ENCODE data around the gene PARVB. TPM values are rescaled to one million over a fixed set of nuclear protein-coding genes. Genes with fewer than 3 reads are reported as not detected.

PARVB gene
- total RNA-seq, 1 donor from 2014 or later, result 22.1 TPM

DNA sequence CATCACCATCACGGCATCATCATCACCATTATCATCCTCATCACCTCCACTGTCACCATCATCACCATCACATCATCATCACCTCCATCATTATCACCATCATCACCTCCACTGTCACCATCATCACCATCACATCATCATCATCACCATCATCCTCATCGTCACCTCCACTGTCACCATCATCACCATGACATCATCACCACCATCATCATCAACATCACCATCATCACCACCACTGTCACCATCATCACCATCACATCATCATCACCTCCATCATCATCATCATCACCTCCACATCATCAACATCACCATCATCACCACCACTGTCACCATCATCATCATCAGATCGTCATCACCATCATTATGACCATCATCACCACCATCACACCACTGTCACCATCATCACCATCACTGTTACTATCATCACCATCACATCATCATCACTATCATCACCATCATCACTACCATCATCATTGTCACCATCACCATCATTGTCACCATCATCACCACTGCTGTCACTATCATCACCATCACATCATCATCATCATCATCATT, 189.5 kb downstream of the PARVB start:
- peaks cover 1% of the 10 kb centered on the region for H3K36me3 Mint-ChIP-seq
- peaks cover 16% of the 10 kb centered on the region for H3K9me3 Mint-ChIP-seq
- H3K4me1 Mint-ChIP-seq, result no peaks in the 10 kb centered on the region
- peaks cover 23% of the 10 kb centered on the region for H3K27me3 Mint-ChIP-seq (ENCODE audit: low read depth)
- no peak overlapping the region for H3K4me3 Mint-ChIP-seq
- H3K27ac Mint-ChIP-seq, result no peak overlapping the region
- DNase-seq (ENCODE audit: low spot score in 2 of 2, unreplicated experiment in 2 of 2), result no peak
- TF ChIP-seq, protein P1, sequence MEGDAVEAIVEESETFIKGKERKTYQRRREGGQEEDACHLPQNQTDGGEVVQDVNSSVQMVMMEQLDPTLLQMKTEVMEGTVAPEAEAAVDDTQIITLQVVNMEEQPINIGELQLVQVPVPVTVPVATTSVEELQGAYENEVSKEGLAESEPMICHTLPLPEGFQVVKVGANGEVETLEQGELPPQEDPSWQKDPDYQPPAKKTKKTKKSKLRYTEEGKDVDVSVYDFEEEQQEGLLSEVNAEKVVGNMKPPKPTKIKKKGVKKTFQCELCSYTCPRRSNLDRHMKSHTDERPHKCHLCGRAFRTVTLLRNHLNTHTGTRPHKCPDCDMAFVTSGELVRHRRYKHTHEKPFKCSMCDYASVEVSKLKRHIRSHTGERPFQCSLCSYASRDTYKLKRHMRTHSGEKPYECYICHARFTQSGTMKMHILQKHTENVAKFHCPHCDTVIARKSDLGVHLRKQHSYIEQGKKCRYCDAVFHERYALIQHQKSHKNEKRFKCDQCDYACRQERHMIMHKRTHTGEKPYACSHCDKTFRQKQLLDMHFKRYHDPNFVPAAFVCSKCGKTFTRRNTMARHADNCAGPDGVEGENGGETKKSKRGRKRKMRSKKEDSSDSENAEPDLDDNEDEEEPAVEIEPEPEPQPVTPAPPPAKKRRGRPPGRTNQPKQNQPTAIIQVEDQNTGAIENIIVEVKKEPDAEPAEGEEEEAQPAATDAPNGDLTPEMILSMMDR (IDR thresholded peaks at IDR 0.05; ENCODE audit: unreplicated experiment), result no peak

DNA sequence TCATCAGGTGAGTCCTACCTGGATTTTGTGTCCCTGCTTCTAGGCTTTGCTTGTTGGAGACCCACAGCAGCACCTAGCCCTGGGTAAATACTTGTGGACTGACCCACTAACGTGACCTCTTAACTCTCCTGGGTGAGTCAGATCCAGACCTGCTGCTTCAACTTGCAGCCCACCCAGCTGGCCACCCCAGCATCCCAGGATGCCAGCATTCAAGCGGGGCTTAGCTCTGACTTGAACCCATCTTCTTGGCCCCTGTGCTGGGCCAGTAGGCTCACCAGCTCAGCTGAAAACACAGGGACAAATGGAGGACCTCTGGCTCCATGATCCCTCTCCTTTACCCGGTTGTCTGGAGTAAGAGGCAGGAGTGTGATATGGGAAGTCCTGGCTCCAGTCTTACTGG, 190.1 kb downstream of the PARVB start:
- no peak overlapping the region for H3K4me3 Mint-ChIP-seq
- H3K36me3 Mint-ChIP-seq, result peaks cover 1% of the 10 kb centered on the region
- no peak overlapping the region for H3K27ac Mint-ChIP-seq
- peaks cover 18% of the 10 kb centered on the region for H3K27me3 Mint-ChIP-seq (ENCODE audit: low read depth)
- H3K4me1 Mint-ChIP-seq, result no peaks in the 10 kb centered on the region
- TF ChIP-seq, protein P1 (IDR thresholded peaks at IDR 0.05; ENCODE audit: unreplicated experiment), result no peak
- DNase-seq (ENCODE audit: low spot score in 2 of 2, unreplicated experiment in 2 of 2), result no peak
- peaks cover 11% of the 10 kb centered on the region for H3K9me3 Mint-ChIP-seq

DNA sequence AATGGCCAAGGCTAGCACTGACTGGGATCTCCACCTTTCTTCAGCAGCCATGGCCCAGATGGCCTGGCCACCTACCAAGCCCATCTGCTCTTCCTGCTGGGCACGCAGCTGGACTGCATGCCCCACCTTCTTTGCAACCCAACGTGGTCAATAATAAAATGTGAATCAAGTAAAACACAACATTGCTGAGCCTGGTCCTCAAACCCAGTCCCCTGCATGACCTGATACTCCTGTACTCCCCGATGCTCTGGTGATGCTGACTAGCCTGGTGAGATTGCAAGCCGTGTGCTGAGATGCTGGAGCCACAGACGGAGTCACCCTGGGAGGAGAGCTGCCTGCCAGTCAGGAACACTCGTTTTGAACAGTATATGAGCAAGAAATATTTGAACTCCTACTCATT, 190.7 kb downstream of the PARVB start:
- Mint-ChIP-seq H3K36me3 (no peaks in the 10 kb centered on the region), H3K27ac (no peak overlapping the region), H3K27me3 (ENCODE audit: low read depth) (peaks cover 16% of the 10 kb centered on the region), H3K9me3 (peaks cover 6% of the 10 kb centered on the region), H3K4me3 (no peak overlapping the region), H3K4me1 (no peaks in the 10 kb centered on the region)
- no peak for DNase-seq (ENCODE audit: low spot score in 2 of 2, unreplicated experiment in 2 of 2)
- TF ChIP-seq, protein P1 (IDR thresholded peaks at IDR 0.05; ENCODE audit: unreplicated experiment), result no peak

DNA sequence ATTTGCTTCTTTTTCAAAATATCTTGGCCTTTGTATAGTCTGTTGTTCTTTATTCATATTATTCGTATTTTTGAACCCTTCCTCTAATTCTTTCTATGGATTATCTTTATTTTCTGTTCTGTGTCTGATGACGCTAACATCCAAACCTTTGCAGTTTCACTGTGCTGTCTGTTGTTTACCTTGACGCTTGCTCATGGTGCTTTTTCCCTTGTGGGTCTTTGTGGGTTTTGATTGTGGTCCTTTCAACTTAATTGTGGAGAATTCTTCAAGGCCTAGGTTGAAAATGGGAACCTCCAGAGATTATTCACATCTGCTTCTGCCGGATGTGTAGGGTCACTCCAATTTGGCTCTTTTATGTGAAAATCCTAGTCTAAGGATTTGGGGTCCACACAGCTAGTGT, 191.2 kb downstream of the PARVB start:
- H3K36me3 Mint-ChIP-seq, result no peaks in the 10 kb centered on the region
- H3K9me3 Mint-ChIP-seq, result peaks cover under 1% of the 10 kb centered on the region
- no peak overlapping the region for H3K27ac Mint-ChIP-seq
- TF ChIP-seq, protein P1 (IDR thresholded peaks at IDR 0.05; ENCODE audit: unreplicated experiment), result no peak
- no peak for DNase-seq (ENCODE audit: low spot score in 2 of 2, unreplicated experiment in 2 of 2)
- peaks cover 14% of the 10 kb centered on the region for H3K27me3 Mint-ChIP-seq (ENCODE audit: low read depth)
- no peaks in the 10 kb centered on the region for H3K4me1 Mint-ChIP-seq
- no peak overlapping the region for H3K4me3 Mint-ChIP-seq

DNA sequence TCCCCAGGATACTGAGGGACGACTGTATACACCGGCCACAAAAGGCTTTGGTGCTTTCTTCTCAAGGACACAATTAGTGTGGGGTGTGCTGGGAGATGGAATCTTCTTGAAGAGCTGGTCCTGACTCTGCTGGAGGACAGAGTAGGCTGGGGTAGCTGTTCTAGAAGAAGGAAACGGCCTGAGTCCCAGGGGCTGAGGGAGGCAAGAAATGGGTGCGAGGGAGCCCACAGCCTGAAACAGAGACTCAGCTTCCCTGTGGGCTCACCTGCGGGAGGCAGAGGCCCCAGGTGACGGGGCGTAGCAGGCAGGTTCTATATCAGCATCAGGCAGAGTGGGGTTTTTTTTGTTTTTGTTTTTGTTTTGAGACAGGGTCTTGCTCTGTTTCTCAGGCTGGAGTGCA, 193.2 kb downstream of the PARVB start:
- peaks cover 6% of the 10 kb centered on the region for H3K27me3 Mint-ChIP-seq (ENCODE audit: low read depth)
- no peaks in the 10 kb centered on the region for H3K4me1 Mint-ChIP-seq
- peaks cover 4% of the 10 kb centered on the region for H3K9me3 Mint-ChIP-seq
- no peak overlapping the region for H3K27ac Mint-ChIP-seq
- no peaks in the 10 kb centered on the region for H3K36me3 Mint-ChIP-seq
- DNase-seq (ENCODE audit: low spot score in 2 of 2, unreplicated experiment in 2 of 2), result no peak
- H3K4me3 Mint-ChIP-seq, result no peak overlapping the region
- TF ChIP-seq, protein P1 (IDR thresholded peaks at IDR 0.05; ENCODE audit: unreplicated experiment), result no peak

DNA sequence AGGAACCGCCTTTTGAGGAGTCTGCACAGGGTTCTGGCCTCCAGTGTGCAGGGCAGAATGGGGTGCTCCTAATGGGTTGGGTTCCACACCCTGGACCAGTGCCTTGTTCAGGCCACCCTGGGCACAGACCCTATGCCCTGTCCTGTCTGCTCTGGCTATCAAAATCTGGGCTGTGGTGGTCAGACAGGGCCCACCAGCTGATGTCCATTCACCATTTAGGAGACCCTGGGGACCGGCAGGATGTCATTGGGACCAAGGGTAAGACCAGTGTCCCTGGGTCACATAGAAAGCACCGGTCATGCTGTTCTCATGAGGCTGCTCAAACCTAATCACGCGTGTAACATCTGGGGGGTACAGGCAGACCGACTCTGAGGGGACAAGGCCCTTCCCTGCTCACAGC, 194.0 kb downstream of the PARVB start:
- Mint-ChIP-seq H3K4me3 (no peak overlapping the region), H3K4me1 (no peaks in the 10 kb centered on the region), H3K27me3 (ENCODE audit: low read depth) (peaks cover 6% of the 10 kb centered on the region), H3K27ac (no peak overlapping the region), H3K9me3 (peaks cover 4% of the 10 kb centered on the region), H3K36me3 (no peaks in the 10 kb centered on the region)
- DNase-seq (ENCODE audit: low spot score in 2 of 2, unreplicated experiment in 2 of 2), result no peak
- TF ChIP-seq, protein P1 (IDR thresholded peaks at IDR 0.05; ENCODE audit: unreplicated experiment), result no peak
